CD14-positive monocyte (primary cell): Measurements from ENCODE around the gene FOXL2NB. TPM values are rescaled to one million over a fixed set of nuclear protein-coding genes. Genes with fewer than 3 reads are reported as not detected.

Experiments
- DNase-seq, 3 donors: peaks; one replicate each; pipeline ENCODE4 v3.0.0-alpha.2; 2011 to 2022
- H2AFZ ChIP-seq: 2 replicates; pipeline ENCODE4 v1.6.0; 2012; ENCODE audit warnings: mild to moderate bottlenecking, low read depth, low read length, inconsistent platforms; ENCODE audit not compliant: insufficient read depth, poor library complexity, severe bottlenecking
- H3K27ac ChIP-seq, 2 donors: 1 replicate in 1 of 2; 2 replicates in 1 of 2; pipeline ENCODE4 v1.5.1; 2012 to 2013; ENCODE audit warnings: low read length in 2 of 2, control low read depth in 1 of 2, inconsistent platforms in 1 of 2, low read depth in 1 of 2, mild to moderate bottlenecking in 1 of 2
- H3K27me3 ChIP-seq, 2 donors: one replicate each; pipeline versions ENCODE4 v1.6.0 to v1.6.1; 2011 to 2013; ENCODE audit warnings: low read length in 2 of 2; ENCODE audit not compliant: control insufficient read depth in 2 of 2, insufficient read depth in 2 of 2
- H3K36me3 ChIP-seq, 2 donors: replicated peaks in 1 of 2; 1 replicate in 1 of 2; 2 replicates in 1 of 2; pipeline versions ENCODE4 v1.5.1 to v1.6.1; 2012 to 2013; ENCODE audit warnings: low read length in 2 of 2, control low read depth in 1 of 2, inconsistent platforms in 1 of 2, mild to moderate bottlenecking in 1 of 2; ENCODE audit not compliant: insufficient read depth in 2 of 2, control insufficient read depth in 1 of 2
- H3K4me1 ChIP-seq, 2 donors: 1 replicate in 1 of 2; 2 replicates in 1 of 2; pipeline versions ENCODE4 v1.5.1 to v1.6.1; 2012 to 2013; ENCODE audit warnings: low read length in 2 of 2, control low read depth in 1 of 2, inconsistent platforms in 1 of 2, mild to moderate bottlenecking in 1 of 2, moderate library complexity in 1 of 2; ENCODE audit not compliant: insufficient read depth in 2 of 2, control insufficient read depth in 1 of 2
- H3K4me2 ChIP-seq: replicated peaks from 2 replicates; pipeline ENCODE3; 2012; ENCODE audit warnings: low read length, moderate library complexity, mild to moderate bottlenecking; ENCODE audit not compliant: poor library complexity, severe bottlenecking; ENCODE audit errors: extremely low read depth
- H3K4me3 ChIP-seq, 3 experiments: fragments of 200-600 bp in 1 of 3; sonication (generic) in 1 of 3; replicated peaks in 1 of 3; 1 replicate in 2 of 3; 2 replicates in 1 of 3; pipeline ENCODE4 v1.5.1; 2011 to 2013; ENCODE audit warnings: low read length in 3 of 3, mild to moderate bottlenecking in 3 of 3, control low read depth in 2 of 3, low read depth in 2 of 3, inconsistent platforms in 1 of 3, moderate library complexity in 1 of 3
- H3K79me2 ChIP-seq: 2 replicates; pipeline ENCODE4 v1.6.0; 2012; ENCODE audit warnings: mild to moderate bottlenecking, control low read depth, inconsistent platforms, low read length, moderate library complexity; ENCODE audit not compliant: insufficient read depth
- H3K9ac ChIP-seq: 2 replicates; pipeline ENCODE4 v1.6.0; 2017; ENCODE audit warnings: low read length, mild to moderate bottlenecking; ENCODE audit not compliant: insufficient read depth, poor library complexity, severe bottlenecking
- H3K9me3 ChIP-seq, 2 donors: replicated peaks in 1 of 2; 1 replicate in 1 of 2; 2 replicates in 1 of 2; pipeline versions ENCODE4 v1.5.1 to v1.6.1; 2012 to 2013; ENCODE audit warnings: low read length in 2 of 2, control low read depth in 1 of 2; ENCODE audit not compliant: control insufficient read depth in 1 of 2, insufficient read depth in 1 of 2
- H4K20me1 ChIP-seq: 2 replicates; pipeline ENCODE4 v1.6.0; 2012; ENCODE audit warnings: mild to moderate bottlenecking, low read length, control low read depth, moderate library complexity; ENCODE audit not compliant: insufficient read depth
- H3K27ac Mint-ChIP-seq, 7 donors: one replicate each; pipeline ENCODE4 v1.8.0; 2020; ENCODE audit warnings: mild to moderate bottlenecking in 7 of 7, mixed read lengths in 7 of 7, moderate library complexity in 6 of 7, inconsistent platforms in 2 of 7
- H3K27me3 Mint-ChIP-seq, 3 donors: one replicate each; pipeline ENCODE4 v1.8.0; 2021 to 2022; ENCODE audit warnings: low read depth in 3 of 3, mild to moderate bottlenecking in 3 of 3, mixed read lengths in 3 of 3, moderate library complexity in 3 of 3, inconsistent platforms in 1 of 3
- H3K36me3 Mint-ChIP-seq, 2 donors: one replicate each; pipeline ENCODE4 v1.8.0; 2020; ENCODE audit warnings: mixed read lengths in 2 of 2, inconsistent platforms in 1 of 2, mild to moderate bottlenecking in 1 of 2
- H3K4me1 Mint-ChIP-seq: one replicate; pipeline ENCODE4 v1.8.0; 2020; ENCODE audit warnings: mild to moderate bottlenecking, mixed read lengths
- H3K4me3 Mint-ChIP-seq, 2 donors: one replicate each; pipeline ENCODE4 v1.8.0; 2020; ENCODE audit warnings: mild to moderate bottlenecking in 2 of 2, mixed read lengths in 2 of 2, moderate library complexity in 1 of 2
- H3K9me3 Mint-ChIP-seq, 7 donors: one replicate each; pipeline ENCODE4 v1.8.0; 2020 to 2022; ENCODE audit warnings: mixed read lengths in 7 of 7, mild to moderate bottlenecking in 6 of 7, moderate library complexity in 6 of 7, inconsistent platforms in 2 of 7
- CTCF ChIP-seq: fragments of 200-600 bp; IDR thresholded peaks from one replicate; pipeline ENCODE4 v1.8.0; 2022; ENCODE audit warnings: antibody characterized with exemption, mild to moderate bottlenecking
- WGBS: methylation state at CpG from one replicate; pipeline ENCODE4 v1.1.5; 2013; ENCODE audit warnings: missing lambda C conversion rate; ENCODE audit not compliant: insufficient coverage; 5-methylcytosine and 5-hydroxymethylcytosine counted together
- intact Hi-C, 2 donors: fragments of 100-400 bp; cut with micrococcal nuclease; formaldehyde crosslinking; loops; one replicate each; pipeline versions ENCODE4 v1.15.0 to v1.15.1; 2023
- polyA plus RNA-seq, 3 donors: library from polyadenylated mRNA; depleted of rRNA in 1 of 3; unstranded in 2 of 3; stranded (reverse) in 1 of 3; fragments of 300-500 nt in 2 of 3; fragments of >200 nt in 1 of 3; fragmentation: Illumina TruSeq in 2 of 3; gene quantifications; 1 replicate in 2 of 3; 2 replicates in 1 of 3; pipeline ENCODE4 v1.2.3, GENCODE V29; 2012 to 2021

Gene FOXL2NB
- polyA plus RNA-seq, 3 donors: not detected

DNA sequence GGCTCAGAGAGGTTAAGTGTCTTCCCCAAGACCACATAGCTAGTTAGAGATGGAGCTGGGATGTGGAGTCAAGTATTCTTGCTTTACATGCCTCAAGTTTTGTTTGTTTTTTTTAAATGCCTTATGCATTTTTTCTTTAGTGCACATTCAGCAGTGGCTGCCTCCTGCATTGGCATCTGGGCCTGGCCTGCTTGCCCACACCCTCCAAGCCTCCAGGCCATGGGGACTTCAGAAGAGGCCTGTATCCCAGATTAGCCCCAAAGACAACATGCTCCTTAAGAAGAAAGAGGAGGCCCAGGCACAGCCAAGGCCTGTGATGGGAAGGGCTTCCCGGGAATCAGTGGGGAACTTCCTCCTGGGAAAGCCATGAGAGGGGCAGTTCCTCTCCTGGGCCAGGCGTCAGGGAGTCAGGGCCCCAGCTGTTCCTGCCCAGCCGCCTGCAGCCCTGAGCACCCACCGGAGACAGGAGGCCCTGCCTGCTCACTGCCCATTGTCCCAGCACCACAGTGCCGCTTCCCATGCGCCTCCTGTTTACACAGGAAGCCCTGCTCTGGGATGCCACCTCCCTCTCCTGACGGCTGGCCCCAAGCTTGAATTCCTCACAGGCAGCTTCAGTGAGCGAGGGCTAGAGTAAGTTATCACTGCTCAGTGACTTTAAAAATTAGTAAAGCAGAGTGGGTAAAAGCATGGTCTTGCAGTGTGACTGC is 16.0 kb downstream of the FOXL2NB start:
- Histone ChIP-seq H3K79me2 (no peaks in the 10 kb centered on the region), H3K4me1 (peaks cover 0 to 5% of the 10 kb centered on the region in 2 donors), H3K4me2 (no peak overlapping the region), H4K20me1 (no peaks in the 10 kb centered on the region), H3K4me3 (no peak overlapping the region), H3K36me3 (no peaks in the 10 kb centered on the region), H3K27ac (no peak overlapping the region), H2AFZ (no peak overlapping the region), H3K9ac (no peak overlapping the region), H3K9me3 (peaks cover 5 to 7% of the 10 kb centered on the region in 2 donors), H3K27me3 (peaks cover 34 to 55% of the 10 kb centered on the region in 2 donors)
- Mint-ChIP-seq H3K4me1 (peaks cover 8% of the 10 kb centered on the region), H3K4me3 (no peak overlapping the region), H3K36me3 (peaks cover 0 to 2% of the 10 kb centered on the region in 2 donors), H3K27ac (peak overlapping the region in 1 of 7 donors; percentile 45), H3K9me3 (peaks cover 2 to 31% (median 16%) of the 10 kb centered on the region in 7 donors), H3K27me3 (peaks cover 49 to 60% (median 52%) of the 10 kb centered on the region in 3 donors)
- no peak for DNase-seq
- no peak for TF ChIP-seq CTCF
- intact Hi-C loops: no loop called here
- 78% methylated on average over 6 of the region's 8 CpGs for WGBS

- Histone ChIP-seq H3K4me3 (no peak overlapping the region), H3K4me2 (no peak overlapping the region), H3K79me2 (no peaks in the 10 kb centered on the region), H3K4me1 (peaks cover 0 to 5% of the 10 kb centered on the region in 2 donors), H4K20me1 (no peaks in the 10 kb centered on the region), H2AFZ (no peak overlapping the region), H3K36me3 (no peaks in the 10 kb centered on the region), H3K9me3 (peaks cover 5 to 7% of the 10 kb centered on the region in 2 donors), H3K27me3 (peaks cover 25 to 46% of the 10 kb centered on the region in 2 donors), H3K27ac (no peak overlapping the region), H3K9ac (no peak overlapping the region)
- Mint-ChIP-seq H3K4me1 (peaks cover 8% of the 10 kb centered on the region), H3K27me3 (peaks cover 41 to 50% (median 42%) of the 10 kb centered on the region in 3 donors), H3K9me3 (peaks cover 2 to 31% (median 16%) of the 10 kb centered on the region in 7 donors), H3K4me3 (peak overlapping the region in 1 of 2 donors; percentile 12), H3K36me3 (peaks cover 0 to 2% of the 10 kb centered on the region in 2 donors), H3K27ac (no peak overlapping the region)
- no peak for DNase-seq
- TF ChIP-seq CTCF: no peak
- no CpG with 5 or more reads among the region's 2 CpGs for WGBS
- intact Hi-C loops: no loop called here
Observed at GRCh38 chr3:138964264-138964663, 17.2 kb downstream of the FOXL2NB start.
